GM19328 (cell line): Measurements from ENCODE around the gene ANO3.
"Not testable (repeated sequence)": the region's sequence is repeated elsewhere in the genome, so short reads cannot be mapped to it uniquely, and the experiment has no call there.

ENCODE experiments used
- ATAC-seq: cut with Tn5 transposase; IDR thresholded peaks from one replicate; pipeline ENCODE4 v1.9.1; 2021; ENCODE audit warnings: mild to moderate bottlenecking, moderate library complexity; ENCODE audit not compliant: unreplicated experiment

ANO3 gene

GRCh38 chr11:26571861-26572654, 240.1 kb downstream of the ANO3 start, which contains the start of gene MUC15:
MUC15 (minus strand) TSS chr11:26572263; CDS start chr11:26567094, 5,169 bp downstream.
- no peak for ATAC-seq

- ATAC-seq, result no peak
Observed at GRCh38 chr11:26572770-26573402, 241.0 kb downstream of the ANO3 start.

- ATAC-seq, result no peak
Observed at GRCh38 chr11:26573896-26574295, 242.0 kb downstream of the ANO3 start.

- no peak for ATAC-seq
Observed at GRCh38 chr11:26575946-26576345, 244.0 kb downstream of the ANO3 start.

- ATAC-seq, result no peak
Observed at GRCh38 chr11:26578998-26579661, 247.2 kb downstream of the ANO3 start.

- ATAC-seq, result no peak
Observed at GRCh38 chr11:26579683-26580082, 247.8 kb downstream of the ANO3 start.

- ATAC-seq, result no peak
Observed at GRCh38 chr11:26580929-26581328, 249.0 kb downstream of the ANO3 start.

- ATAC-seq, result no peak
Observed at GRCh38 chr11:26583550-26583949, 251.6 kb downstream of the ANO3 start.

- no peak for ATAC-seq
Observed at GRCh38 chr11:26584818-26585217, 252.9 kb downstream of the ANO3 start.

GRCh38 chr11:26587073-26587472, 255.1 kb downstream of the ANO3 start:
- ATAC-seq, result no peak

GRCh38 chr11:26593691-26594090, 261.8 kb downstream of the ANO3 start:
- no peak for ATAC-seq

GRCh38 chr11:26595207-26595865, 263.4 kb downstream of the ANO3 start:
- not testable (repeated sequence) for ATAC-seq

- ATAC-seq, result not testable (repeated sequence)
Observed at GRCh38 chr11:26597049-26597689, 265.2 kb downstream of the ANO3 start.

- no peak for ATAC-seq
Observed at GRCh38 chr11:26597899-26598298, 266.0 kb downstream of the ANO3 start.

GRCh38 chr11:26599425-26599824, 267.5 kb downstream of the ANO3 start:
- ATAC-seq, result no peak

GRCh38 chr11:26599876-26600434, 268.0 kb downstream of the ANO3 start:
- no peak for ATAC-seq

- no peak for ATAC-seq
Observed at GRCh38 chr11:26607725-26608506, 276.0 kb downstream of the ANO3 start.

GRCh38 chr11:26608507-26609146, 276.7 kb downstream of the ANO3 start:
- ATAC-seq, result no peak

GRCh38 chr11:26613759-26614158, 281.8 kb downstream of the ANO3 start:
- no peak for ATAC-seq
